Measurements from ENCODE around the gene NHSL2. TPM values are rescaled to one million over a fixed set of nuclear protein-coding genes. Genes with fewer than 3 reads are reported as not detected.
A peak's percentile ranks its signal among the peaks of the same experiment; 100 is the strongest.

Gene NHSL2
- total RNA-seq, 4 donors from 2014 or later = 7.6 to 30.8 (median 9.1) TPM

DNA sequence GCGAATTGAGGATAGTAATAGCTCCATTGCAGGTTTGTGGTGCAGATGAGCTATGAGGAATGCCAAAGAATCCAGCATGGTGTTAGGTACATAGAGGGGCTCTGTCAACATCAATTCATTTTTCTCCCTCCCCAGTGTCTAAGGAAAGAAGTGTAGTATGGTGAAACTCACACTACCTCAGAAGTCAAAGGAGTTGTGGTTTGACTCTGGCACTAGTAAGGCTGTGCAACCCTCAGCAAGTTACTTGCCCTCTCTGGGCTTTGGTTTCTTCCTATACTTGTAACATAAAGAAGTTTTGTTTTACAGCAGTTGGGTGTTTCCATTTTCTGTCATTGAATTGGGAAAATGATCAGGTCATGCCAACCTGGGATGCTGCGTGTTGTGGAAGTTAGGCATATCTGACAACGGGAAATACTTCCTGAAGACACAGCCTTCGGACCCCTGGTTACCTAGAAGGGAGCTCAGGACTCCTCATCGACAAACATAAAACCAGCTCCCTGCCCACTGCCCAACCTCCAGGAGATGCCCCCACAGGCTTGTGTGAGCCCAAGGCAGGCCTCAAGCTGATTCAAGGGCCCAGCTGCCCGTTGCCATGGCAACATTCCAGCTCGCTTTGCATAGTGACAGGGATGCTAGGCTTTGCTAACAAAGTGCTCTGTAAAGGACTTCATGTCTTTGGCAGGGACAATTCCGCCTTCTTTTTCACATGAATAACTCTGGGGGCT is 149.7 kb downstream of the NHSL2 start:
- Histone ChIP-seq H3K9me3 (no peaks in the 10 kb centered on the region), H3K27ac (no peak overlapping the region), H3K27me3 (no peaks in the 10 kb centered on the region), H3K4me1 (no peaks in the 10 kb centered on the region), H3K36me3 (no peaks in the 10 kb centered on the region), H3K4me3 (no peak overlapping the region)
- DNase-seq = peak in 1 of 2 donors; percentile 33
- intact Hi-C loops (cut with DNase I; ENCODE audit: low total_unique reads) = no loop called here
- TF ChIP-seq, protein P1, sequence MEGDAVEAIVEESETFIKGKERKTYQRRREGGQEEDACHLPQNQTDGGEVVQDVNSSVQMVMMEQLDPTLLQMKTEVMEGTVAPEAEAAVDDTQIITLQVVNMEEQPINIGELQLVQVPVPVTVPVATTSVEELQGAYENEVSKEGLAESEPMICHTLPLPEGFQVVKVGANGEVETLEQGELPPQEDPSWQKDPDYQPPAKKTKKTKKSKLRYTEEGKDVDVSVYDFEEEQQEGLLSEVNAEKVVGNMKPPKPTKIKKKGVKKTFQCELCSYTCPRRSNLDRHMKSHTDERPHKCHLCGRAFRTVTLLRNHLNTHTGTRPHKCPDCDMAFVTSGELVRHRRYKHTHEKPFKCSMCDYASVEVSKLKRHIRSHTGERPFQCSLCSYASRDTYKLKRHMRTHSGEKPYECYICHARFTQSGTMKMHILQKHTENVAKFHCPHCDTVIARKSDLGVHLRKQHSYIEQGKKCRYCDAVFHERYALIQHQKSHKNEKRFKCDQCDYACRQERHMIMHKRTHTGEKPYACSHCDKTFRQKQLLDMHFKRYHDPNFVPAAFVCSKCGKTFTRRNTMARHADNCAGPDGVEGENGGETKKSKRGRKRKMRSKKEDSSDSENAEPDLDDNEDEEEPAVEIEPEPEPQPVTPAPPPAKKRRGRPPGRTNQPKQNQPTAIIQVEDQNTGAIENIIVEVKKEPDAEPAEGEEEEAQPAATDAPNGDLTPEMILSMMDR (IDR thresholded peaks at IDR 0.05) = no peak
- no peak for TF ChIP-seq POLR2A (IDR thresholded peaks at IDR 0.05)

DNA sequence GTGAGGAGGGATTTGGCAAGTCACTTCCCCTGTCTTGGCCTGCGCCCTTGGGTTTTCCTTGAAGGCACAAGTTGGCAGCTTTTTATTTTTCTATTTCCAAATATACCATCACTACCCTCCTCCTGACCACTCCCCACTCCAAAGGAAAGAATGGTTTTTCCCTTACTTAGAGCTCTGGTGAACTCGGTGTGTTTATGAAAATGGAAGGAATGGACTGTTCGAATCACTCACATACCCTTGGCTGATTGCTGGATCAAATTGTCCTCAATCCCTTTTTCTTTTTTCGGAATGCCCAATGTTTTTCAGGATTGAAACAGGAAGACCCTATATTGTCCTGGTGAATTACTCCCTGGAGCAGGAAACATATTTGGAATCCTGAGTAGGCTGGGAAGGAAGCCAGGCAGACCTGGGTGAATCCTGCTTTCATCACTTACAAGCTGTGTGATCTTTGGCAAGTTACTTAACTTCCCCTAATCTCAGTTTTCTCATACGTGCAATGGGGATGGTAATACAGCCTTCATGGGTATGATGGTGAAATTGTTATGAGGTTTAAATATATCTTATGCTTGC is 150.4 kb downstream of the NHSL2 start:
- TF ChIP-seq, protein P1 (IDR thresholded peaks at IDR 0.05) = no peak
- no peak for TF ChIP-seq POLR2A (IDR thresholded peaks at IDR 0.05)
- no peaks in the 10 kb centered on the region for H3K36me3 ChIP-seq
- no peaks in the 10 kb centered on the region for H3K9me3 ChIP-seq
- intact Hi-C loops (cut with DNase I; ENCODE audit: low total_unique reads) = no loop called here
- no peaks in the 10 kb centered on the region for H3K4me1 ChIP-seq
- H3K4me3 ChIP-seq = no peak overlapping the region
- no peak for DNase-seq
- no peaks in the 10 kb centered on the region for H3K27me3 ChIP-seq
- no peak overlapping the region for H3K27ac ChIP-seq

DNA sequence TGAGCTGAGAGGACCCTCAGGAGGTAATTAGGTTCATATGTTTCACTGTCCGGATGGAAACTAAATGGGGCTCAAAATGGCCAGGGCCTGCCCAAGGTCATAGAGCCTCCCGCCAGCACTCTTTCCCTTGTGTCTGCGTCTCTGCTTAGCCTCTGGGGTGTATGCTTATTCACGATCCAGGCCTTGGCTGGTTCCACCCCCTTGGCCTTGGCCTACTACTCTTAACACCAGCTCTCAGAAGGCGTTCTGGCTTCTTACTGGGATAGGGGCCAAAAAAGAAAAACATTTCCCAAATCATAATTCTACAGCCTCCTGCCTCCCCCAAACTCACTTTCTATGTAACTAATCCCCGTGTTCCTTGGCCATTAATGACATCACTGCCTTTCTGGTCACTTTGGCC is 152.3 kb downstream of the NHSL2 start:
- no peaks in the 10 kb centered on the region for H3K36me3 ChIP-seq
- no peak overlapping the region for H3K4me3 ChIP-seq
- intact Hi-C loops (cut with DNase I; ENCODE audit: low total_unique reads) = no loop called here
- no peaks in the 10 kb centered on the region for H3K4me1 ChIP-seq
- peak; percentile 54 to 57 for DNase-seq
- H3K9me3 ChIP-seq = no peaks in the 10 kb centered on the region
- TF ChIP-seq, protein P1 (IDR thresholded peaks at IDR 0.05) = no peak
- TF ChIP-seq POLR2A (IDR thresholded peaks at IDR 0.05) = no peak
- H3K27me3 ChIP-seq = no peaks in the 10 kb centered on the region
- peak overlapping the region; percentile 49 to 64 for H3K27ac ChIP-seq

DNA sequence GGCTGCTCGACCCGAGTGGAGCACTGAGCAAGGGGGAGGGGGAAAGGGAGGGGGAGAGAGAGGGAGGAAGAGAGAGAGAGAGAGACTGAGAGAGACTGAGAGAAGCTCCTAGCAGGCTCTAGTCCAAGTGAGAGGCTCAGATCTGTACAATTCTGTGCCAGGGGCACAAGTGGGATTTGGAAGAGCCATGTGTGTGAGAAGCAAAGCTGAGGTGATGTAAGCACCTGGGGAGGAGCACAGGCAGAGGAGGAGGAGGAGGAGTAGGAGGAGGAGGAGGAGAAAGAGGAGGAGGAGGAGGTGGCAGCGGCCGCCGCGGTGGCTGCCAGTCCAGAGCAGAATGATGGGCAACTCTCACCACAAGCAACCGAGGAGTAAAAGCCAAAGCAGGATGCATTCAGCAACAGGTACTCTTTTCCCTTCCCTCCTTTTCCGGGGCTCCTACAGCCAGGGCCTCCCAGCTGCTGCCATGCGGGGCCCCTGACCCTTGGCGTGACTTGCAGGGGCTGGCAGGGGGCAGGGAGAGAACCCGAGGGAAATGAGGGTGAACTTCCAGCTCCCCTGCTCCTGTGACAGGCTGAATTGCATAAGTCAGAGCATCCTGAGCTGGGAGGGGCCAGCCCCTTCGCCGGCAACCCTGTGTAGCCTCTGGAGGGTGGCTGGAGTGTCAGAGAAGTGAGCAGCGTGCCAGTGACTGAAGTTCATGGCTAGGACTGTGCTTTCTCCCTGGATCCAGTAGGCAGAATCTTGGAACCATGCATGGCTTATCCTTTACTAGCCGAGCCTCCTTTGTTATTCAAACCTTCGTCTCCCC is 158.9 kb downstream of the NHSL2 start:
- no peaks in the 10 kb centered on the region for H3K36me3 ChIP-seq
- H3K4me1 ChIP-seq = no peaks in the 10 kb centered on the region
- no peak for DNase-seq
- intact Hi-C loops (cut with DNase I; ENCODE audit: low total_unique reads) = no loop called here
- no peak overlapping the region for H3K27ac ChIP-seq
- no peak for TF ChIP-seq POLR2A (IDR thresholded peaks at IDR 0.05)
- TF ChIP-seq, protein P1 (IDR thresholded peaks at IDR 0.05) = no peak
- no peaks in the 10 kb centered on the region for H3K27me3 ChIP-seq
- no peaks in the 10 kb centered on the region for H3K9me3 ChIP-seq
- peak overlapping the region in 1 of 2 donors; percentile 6 for H3K4me3 ChIP-seq

DNA sequence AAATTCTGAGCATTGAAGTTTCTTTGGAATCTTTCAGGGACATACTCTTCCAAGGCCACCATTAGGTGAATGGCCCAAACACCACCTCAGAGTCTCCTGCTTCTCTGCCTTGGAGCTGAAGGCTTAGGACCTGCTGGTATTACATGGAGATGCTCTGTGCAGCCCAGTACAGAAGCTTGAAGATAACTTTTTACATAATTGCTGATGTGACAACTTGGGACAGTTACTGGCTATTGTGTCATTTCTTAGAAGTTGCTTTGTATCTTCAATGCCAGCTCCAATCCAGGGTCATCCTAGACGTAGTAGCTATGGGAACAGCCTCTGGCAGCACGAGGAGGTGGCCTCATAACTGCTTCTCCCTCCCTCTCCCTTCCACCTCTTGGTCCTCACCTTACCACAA is 160.6 kb downstream of the NHSL2 start:
- intact Hi-C loops (cut with DNase I; ENCODE audit: low total_unique reads) = no loop called here
- no peaks in the 10 kb centered on the region for H3K9me3 ChIP-seq
- H3K27ac ChIP-seq = no peak overlapping the region
- H3K36me3 ChIP-seq = no peaks in the 10 kb centered on the region
- TF ChIP-seq POLR2A (IDR thresholded peaks at IDR 0.05) = no peak
- TF ChIP-seq, protein P1 (IDR thresholded peaks at IDR 0.05) = no peak
- no peak for DNase-seq
- H3K4me1 ChIP-seq = no peaks in the 10 kb centered on the region
- H3K4me3 ChIP-seq = no peak overlapping the region
- no peaks in the 10 kb centered on the region for H3K27me3 ChIP-seq

Measured in uterus (tissue), 4 donors.